Measurements from ENCODE around the gene GPR108.
A peak's percentile ranks its signal among the peaks of the same experiment; 100 is the strongest.

The GPR108 gene

GRCh38 chr19:6737873-6738786 lies 750 bp upstream of the GPR108 start:
- DNase-seq (ENCODE audit: low read depth in 1 of 2, low spot score in 1 of 2): peak; percentile 44 to 63

- peak in 1 of 2 donors; percentile 7 for DNase-seq (ENCODE audit: low read depth in 1 of 2, low spot score in 1 of 2)
These were observed 480 bp downstream of the GPR108 start for GRCh38 chr19:6736917-6737283.

- peak; percentile 35 to 49 for DNase-seq (ENCODE audit: low read depth in 1 of 2, low spot score in 1 of 2)
These were observed 1.0 kb downstream of the GPR108 start for GRCh38 chr19:6736169-6736916.

- no peak for DNase-seq (ENCODE audit: low read depth in 1 of 2, low spot score in 1 of 2)
These were observed 2.0 kb downstream of the GPR108 start for GRCh38 chr19:6735181-6735911.

- no peak for DNase-seq (ENCODE audit: low read depth in 1 of 2, low spot score in 1 of 2)
These were observed 3.2 kb downstream of the GPR108 start for GRCh38 chr19:6734096-6734696.

GRCh38 chr19:6733338-6734095 lies 3.9 kb downstream of the GPR108 start:
- DNase-seq (ENCODE audit: low read depth in 1 of 2, low spot score in 1 of 2): no peak

GRCh38 chr19:6732803-6733337 lies 4.5 kb downstream of the GPR108 start:
- no peak for DNase-seq (ENCODE audit: low read depth in 1 of 2, low spot score in 1 of 2)

GRCh38 chr19:6731822-6732221 lies 5.6 kb downstream of the GPR108 start:
- no peak for DNase-seq (ENCODE audit: low read depth in 1 of 2, low spot score in 1 of 2)

- no peak for DNase-seq (ENCODE audit: low read depth in 1 of 2, low spot score in 1 of 2)
These were observed 6.3 kb downstream of the GPR108 start for GRCh38 chr19:6730941-6731670.

GRCh38 chr19:6730153-6730804 lies 7.1 kb downstream of the GPR108 start:
- DNase-seq (ENCODE audit: low read depth in 1 of 2, low spot score in 1 of 2): peak in 1 of 2 donors; percentile 32

GRCh38 chr19:6729573-6730152 lies 7.7 kb downstream of the GPR108 start:
- no peak for DNase-seq (ENCODE audit: low read depth in 1 of 2, low spot score in 1 of 2)

GRCh38 chr19:6728346-6728745 lies 9.0 kb downstream of the GPR108 start:
- DNase-seq (ENCODE audit: low read depth in 1 of 2, low spot score in 1 of 2): no peak

- DNase-seq (ENCODE audit: low read depth in 1 of 2, low spot score in 1 of 2): no peak
These were observed 11.7 kb downstream of the GPR108 start for GRCh38 chr19:6725513-6726231.

GRCh38 chr19:6724631-6725492 lies 12.5 kb downstream of the GPR108 start:
- DNase-seq (ENCODE audit: low read depth in 1 of 2, low spot score in 1 of 2): no peak

GRCh38 chr19:6723738-6724137 lies 13.6 kb downstream of the GPR108 start:
- no peak for DNase-seq (ENCODE audit: low read depth in 1 of 2, low spot score in 1 of 2)

- DNase-seq (ENCODE audit: low read depth in 1 of 2, low spot score in 1 of 2): no peak
These were observed 14.2 kb downstream of the GPR108 start for GRCh38 chr19:6723108-6723618.

- DNase-seq (ENCODE audit: low read depth in 1 of 2, low spot score in 1 of 2): no peak
These were observed 15.6 kb downstream of the GPR108 start for GRCh38 chr19:6721773-6722172.
